GM18511 (cell line): ENCODE measurements around the gene EFNA5.
"Not testable (repeated sequence)": the region's sequence is repeated elsewhere in the genome, so short reads cannot be mapped to it uniquely, and the experiment has no call there.

Source experiments
- ATAC-seq: cut with Tn5 transposase; IDR thresholded peaks from one replicate; pipeline ENCODE4 v1.9.1; 2021; ENCODE audit warnings: mild to moderate bottlenecking, moderate library complexity; ENCODE audit not compliant: unreplicated experiment

Gene EFNA5

DNA sequence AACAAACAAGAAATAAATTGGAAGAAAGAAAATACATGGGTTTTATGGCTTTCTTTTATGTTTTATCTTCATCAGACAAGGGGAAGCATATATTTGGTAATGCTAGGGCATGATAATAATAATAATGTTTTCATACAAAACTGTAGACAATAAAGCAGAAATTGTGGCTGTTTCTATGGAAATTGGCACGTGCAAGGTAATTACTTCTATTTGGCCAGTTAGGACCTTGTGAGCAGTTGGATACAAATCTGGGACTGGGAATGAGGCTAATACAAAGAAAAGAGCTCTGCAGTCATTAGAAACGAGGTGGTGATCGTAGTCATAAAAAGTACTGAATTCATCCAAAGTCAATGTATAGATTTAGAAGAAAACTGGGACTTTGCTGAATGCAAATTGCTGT is 233.6 kb downstream of the EFNA5 start:
- ATAC-seq = no peak

- ATAC-seq = no peak
Measured at GRCh38 chr5:107436201-107436600, 234.5 kb downstream of the EFNA5 start.

DNA sequence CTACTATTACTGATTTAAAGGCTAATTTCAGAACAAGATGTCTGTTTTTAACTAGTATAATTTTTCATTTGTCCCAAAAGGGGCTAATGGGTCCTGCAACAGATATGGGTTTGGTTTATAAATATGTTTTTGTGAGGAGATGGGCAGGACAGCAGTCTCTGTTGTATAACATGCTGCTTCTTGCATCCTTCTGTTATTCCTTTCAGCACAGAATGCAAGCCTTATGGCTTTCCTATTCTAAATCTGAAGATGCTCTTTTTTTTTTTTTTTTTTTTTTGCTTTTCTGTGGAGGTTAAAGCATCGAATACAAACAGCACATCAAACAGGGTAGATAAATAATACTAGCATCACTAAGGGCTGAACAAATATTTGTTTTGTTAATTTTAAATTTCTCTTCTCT is 235.7 kb downstream of the EFNA5 start:
- ATAC-seq = no peak

- ATAC-seq = not testable (repeated sequence)
Measured at GRCh38 chr5:107433646-107434045, 237.1 kb downstream of the EFNA5 start.

DNA sequence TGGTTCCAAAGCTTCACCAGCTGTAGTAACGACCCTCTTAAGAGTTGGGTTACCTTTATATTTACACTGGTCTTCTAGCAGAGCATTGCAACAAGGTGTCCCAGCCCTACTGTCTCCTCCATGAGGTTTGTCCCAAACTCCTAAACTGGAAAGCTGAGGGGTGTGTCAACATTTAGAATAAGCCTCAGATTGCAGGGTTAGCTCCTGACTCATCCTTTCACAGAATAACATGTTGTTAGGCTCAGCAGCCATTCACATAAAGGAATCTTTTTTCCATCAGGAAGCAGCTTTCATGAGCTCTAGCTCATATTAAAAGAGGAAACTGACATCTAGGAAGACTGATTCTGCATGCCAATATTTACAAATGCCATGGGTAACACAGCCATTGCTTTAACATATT is 238.7 kb downstream of the EFNA5 start:
- no peak for ATAC-seq

DNA sequence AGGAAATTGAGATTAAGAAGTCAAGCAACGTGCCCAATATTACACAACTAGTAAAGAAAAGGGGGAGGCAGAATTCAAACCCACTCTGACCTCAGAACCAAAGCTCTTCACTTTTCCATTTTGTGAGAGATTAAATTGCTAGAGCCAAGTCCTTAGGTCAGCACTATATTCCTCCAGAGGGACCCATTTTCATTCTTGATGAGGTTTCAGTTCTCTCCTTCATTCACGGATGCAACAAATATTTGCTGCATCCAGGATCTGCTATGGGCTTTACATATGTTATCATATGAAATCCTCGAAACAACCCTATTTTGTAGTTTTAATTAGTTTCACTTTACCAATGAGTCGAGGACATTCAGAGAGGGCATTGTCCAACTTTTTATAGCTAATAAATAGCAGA is 239.2 kb downstream of the EFNA5 start:
- ATAC-seq = no peak

DNA sequence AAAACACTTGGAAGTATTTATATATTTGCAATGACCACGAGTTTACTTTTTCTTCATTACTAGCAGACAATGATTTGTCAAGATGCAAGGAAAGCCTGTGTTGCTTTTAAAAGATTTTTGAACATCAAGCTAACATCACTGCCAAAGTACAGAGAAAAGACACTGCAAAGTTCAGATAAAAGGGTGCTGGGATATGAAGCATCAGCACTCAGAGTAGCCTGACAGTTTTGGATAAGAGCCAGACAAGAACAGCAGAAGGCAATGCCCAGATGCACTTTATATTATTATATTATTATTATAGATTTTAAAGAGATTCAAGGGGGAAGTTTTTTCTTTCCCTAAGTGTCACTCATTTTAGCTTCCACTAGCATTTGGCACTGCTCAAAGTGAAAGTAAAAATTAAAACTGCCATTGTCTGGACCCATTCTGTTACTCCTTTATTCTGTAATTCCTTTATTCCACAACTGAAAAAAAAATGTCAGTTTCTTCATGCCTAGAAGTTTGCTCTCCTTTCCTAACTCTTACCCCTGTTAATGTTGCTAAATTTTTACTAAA is 240.6 kb downstream of the EFNA5 start:
- no peak for ATAC-seq

DNA sequence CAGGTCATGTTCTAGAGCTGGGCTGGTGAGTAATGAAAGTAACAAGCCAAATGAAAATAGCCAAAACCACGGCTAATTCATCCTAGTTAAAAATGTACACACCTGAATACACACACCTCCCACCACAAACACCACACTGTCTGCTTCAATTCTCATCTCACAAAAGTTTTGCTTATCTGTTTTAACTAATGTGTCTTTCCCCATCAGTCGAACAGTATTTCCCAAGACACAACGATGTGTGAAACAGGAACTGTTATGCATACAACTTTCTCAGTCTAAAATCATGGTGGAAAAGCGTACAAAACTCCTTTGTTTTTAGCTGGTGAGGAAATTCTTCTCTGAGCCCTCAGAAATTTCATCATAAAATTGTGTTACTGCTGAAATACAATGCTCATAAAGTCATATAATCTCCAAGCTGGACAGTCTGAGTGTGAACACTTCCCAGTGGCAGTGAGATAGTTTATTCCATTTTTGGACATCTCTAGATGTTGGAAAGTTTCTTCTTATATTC is 242.4 kb downstream of the EFNA5 start:
- ATAC-seq = peak; percentile 47

- no peak for ATAC-seq
Measured at GRCh38 chr5:107426872-107427271, 243.9 kb downstream of the EFNA5 start.

DNA sequence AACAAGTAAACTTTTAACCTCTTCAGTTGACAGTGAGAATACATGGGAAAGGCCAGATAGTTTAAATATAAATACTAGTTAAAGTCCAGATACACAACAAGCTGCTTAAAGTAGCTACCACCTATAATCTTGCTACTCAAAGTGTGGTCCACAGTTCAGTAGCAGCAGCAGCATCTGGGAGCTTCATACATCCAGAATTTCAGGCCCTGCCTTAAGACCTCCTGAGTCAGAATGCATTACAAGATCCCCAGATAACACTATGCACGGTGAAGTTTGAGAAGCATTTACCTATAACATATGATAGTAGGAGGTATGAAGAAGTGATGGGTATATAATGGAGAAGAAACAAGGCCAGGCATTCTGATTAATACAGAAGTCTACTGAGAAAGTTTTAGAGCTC is 244.5 kb downstream of the EFNA5 start:
- ATAC-seq = no peak

DNA sequence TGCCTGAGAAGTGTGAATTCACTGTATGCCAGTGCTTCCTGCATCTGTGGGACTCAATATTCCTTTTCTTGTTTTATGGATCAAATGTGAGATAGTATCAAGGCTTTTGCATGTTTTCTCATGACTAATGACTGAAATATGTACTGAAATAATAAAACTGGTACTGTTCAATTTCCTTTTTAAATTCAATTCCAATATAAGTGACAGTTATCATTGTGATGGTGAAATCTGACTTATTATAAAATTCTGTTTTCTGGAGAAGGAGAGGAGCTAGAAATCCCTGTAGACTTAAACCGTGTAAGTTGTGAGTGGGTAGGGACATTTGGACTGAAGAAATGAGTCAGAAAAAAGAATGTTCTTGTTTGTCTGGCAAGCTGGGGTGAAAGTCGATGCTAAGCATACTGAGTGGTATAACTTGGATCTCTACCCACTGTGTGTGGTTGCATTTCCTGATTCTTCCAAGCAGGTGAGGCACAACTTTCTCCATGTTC is 245.2 kb downstream of the EFNA5 start:
- ATAC-seq = no peak

DNA sequence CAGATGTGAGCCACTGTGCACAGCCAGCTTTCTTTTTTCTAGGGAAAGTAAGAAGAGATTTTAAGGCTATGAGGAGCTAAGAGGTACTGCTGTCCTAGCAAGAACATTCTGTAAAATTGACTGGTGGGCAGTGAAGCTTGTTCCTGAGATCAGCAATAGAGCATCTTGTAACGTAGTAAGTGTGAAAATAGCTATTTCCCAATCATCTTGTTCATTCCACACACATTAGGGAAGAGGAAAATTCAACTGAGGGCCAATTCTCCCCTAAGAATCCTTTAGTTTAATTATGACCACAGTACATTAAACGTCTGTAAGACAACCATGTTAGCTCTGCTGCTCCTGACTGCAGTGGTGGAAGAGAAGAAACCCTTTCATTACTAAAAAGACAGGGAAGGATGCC is 246.2 kb downstream of the EFNA5 start:
- ATAC-seq = no peak

DNA sequence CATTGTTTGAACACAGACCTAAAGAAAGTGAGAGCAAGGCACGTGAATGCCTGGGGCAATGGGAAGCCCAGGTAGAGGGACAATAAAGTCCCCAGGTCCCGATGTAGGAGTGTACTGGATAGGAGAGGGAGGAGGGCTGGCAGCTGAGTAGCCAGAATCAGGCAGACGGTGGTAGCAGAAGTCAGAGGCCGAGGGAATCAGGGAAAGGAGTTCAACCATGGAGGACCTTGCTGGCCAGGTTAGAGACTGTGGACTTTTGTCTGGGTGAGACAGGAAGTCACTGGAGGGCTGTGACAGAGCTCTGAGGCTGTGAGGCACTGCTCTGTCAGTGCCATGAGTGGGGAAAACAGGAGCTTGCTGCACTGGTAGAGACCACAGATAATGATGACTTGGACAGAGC is 248.2 kb downstream of the EFNA5 start:
- peak; percentile 54 for ATAC-seq

DNA sequence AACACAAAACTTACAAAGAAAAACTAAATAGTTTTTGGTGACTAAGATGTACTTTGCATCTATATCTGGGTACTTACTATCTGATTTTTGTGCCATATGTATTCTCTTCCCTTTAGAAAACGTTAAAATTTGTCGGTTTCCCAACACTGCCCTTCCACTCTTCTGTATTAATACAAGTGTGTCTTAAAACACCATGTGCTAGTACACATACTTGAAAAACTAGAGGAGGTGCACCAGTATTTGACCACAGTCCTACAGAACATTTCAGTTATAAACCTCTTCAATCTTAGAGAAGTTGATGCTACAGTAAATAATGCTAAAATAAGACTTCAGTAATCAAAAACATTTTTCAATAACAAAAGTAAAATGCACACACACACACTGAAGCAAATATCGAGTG is 251.2 kb downstream of the EFNA5 start:
- ATAC-seq = no peak

GRCh38 chr5:107418902-107419301 is 251.8 kb downstream of the EFNA5 start:
- ATAC-seq = no peak

GRCh38 chr5:107418071-107418470 is 252.7 kb downstream of the EFNA5 start:
- no peak for ATAC-seq

DNA sequence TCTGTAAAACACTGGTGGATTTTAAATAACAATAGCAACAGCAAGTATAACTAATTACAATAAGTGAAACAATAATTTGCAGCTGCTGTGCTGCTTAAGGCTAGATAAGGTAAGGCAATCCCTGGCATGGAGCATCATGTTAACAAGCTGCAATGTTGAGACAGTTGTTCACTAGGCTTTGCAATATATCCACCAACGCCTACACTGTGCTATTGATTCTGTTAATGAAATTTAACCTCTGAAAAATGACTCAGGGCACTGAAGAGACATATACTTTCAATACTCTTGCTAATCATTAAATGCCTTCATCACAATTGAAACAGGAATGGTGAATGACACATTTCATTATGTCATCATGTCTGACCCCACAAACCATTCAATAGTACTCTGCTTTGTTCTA is 255.0 kb downstream of the EFNA5 start:
- ATAC-seq = peak; percentile 58

DNA sequence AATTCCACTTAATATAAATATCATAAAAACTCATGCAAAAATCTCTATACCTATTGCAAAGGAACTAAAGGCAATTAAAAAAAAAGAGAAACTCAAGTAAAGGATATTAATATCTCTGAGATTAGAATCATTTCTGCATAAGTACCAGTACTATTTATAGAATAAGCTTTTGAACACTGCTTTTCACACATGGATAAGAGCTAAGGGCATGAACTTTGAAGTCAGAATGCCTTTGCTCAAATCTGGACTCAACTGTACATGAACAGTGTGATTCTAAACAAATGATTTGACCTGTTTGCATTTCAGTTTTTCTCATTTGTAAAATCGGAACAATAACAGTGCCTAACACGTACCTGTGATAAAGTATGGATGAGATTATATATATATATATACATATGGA is 255.9 kb downstream of the EFNA5 start:
- ATAC-seq = no peak

- ATAC-seq = no peak
Measured at GRCh38 chr5:107413754-107414153, 257.0 kb downstream of the EFNA5 start.

- peak; percentile 81 for ATAC-seq
Measured at GRCh38 chr5:107408564-107408963, 262.2 kb downstream of the EFNA5 start.

GRCh38 chr5:107407713-107408298 is 262.9 kb downstream of the EFNA5 start:
- no peak for ATAC-seq

DNA sequence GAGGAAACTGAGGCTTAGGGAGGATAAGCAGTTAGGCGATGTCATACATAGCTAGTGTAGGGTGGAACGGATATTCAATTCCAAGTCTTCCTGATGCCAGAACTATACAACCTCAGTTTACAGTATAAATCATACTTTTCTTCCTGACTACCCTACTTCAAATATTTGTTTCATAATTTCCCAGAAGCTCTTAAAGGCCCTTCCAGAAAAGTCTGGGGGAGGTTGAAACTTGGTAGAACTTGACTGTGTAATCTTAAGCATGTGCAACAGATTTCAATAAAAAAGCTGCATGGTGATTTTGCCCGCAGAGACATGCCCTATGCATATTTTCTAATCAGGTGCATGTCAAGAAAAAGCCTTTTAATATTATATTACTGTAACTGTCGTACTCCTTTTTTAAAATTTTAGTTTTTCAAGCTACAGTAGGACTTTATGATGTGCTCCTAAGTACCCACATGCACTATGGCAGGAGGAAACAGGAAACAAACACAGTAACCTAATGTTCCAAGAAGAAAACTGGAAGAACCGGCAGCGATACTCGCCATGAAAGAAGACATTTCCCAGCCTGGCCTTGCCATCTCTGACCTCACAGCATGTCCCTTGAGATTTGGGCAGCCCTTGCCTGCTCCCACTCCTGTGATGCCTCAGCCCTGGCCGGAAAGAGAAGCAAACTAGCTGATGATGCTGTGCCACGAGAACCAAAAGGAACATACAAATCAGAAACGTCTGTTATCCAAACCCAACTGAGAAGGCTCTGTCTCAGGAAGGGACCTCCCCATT is 266.0 kb downstream of the EFNA5 start:
- ATAC-seq = no peak
